GM19463 (cell line): ENCODE measurements around the gene ST8SIA1.
A peak's percentile ranks its signal among the peaks of the same experiment; 100 is the strongest.
"Not testable (repeated sequence)": the region's sequence is repeated elsewhere in the genome, so short reads cannot be mapped to it uniquely, and the experiment has no call there.

Source experiments
- ATAC-seq: cut with Tn5 transposase; IDR thresholded peaks from one replicate; pipeline ENCODE4 v1.9.1; 2021; ENCODE audit warnings: mild to moderate bottlenecking, moderate library complexity; ENCODE audit not compliant: unreplicated experiment

The ST8SIA1 gene

DNA sequence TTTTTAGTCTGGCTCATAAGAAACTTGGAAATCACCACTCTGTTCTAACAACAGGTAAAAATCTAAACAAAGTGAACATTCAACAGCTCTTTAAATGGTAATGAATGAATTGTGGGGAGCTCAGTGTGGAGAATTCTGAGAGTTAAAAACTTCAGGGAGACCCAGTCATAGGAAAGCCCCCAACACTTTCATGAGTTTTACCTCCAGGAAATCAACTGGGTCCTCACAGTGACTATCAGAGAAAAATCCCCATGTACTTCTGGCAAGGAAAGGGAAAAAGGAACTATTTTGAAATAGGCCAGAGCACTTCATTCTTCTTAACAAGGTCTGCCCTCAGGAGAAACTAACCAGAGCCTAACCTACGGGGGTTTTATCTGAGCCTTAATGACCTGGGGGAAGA lies 153.8 kb downstream of the ST8SIA1 start:
- peak; percentile 51 for ATAC-seq

GRCh38 chr12:22173177-22173576 lies 161.3 kb downstream of the ST8SIA1 start:
- no peak for ATAC-seq

DNA sequence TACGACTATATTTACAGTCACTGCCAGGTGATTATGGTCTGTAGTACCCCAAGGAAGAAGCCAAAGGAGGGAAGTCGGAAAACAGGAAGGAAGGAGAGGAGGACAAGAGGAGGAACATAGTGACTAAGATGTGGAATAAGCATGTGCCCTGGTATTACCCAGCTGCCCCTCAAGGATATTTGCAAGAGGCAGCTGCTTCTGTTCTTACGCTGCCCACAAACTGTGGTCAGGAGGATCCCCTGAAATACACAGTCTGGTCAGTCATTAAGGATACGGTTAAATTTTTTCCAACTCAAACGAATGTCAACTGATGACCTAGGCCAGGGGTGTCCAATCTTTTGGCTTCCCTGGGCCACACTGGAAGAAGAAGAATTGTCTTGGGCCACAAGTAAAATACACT lies 162.0 kb downstream of the ST8SIA1 start:
- no peak for ATAC-seq

DNA sequence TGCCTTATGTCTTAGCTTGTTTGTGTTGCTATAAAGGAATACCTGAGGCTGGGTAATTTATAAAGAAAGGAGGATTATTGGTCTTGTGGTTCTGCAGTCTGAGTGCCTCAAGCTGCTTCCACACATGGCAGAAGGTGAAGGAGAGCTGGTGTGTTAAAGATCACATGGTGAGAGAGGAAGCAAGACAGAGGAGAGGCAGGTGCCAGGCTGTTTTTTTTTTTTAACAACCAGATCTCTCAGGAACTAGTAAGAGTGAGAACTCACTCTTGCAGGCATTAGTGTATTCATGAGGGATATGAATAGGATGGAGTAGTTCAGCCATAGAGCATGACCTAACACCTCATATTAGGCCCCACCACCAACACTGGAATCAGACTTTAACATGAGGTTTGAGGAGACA lies 165.1 kb downstream of the ST8SIA1 start:
- ATAC-seq, result no peak

- no peak for ATAC-seq
Observed at GRCh38 chr12:22164139-22164538, 170.4 kb downstream of the ST8SIA1 start.

- ATAC-seq, result no peak
Observed at GRCh38 chr12:22163594-22163993, 170.9 kb downstream of the ST8SIA1 start.

DNA sequence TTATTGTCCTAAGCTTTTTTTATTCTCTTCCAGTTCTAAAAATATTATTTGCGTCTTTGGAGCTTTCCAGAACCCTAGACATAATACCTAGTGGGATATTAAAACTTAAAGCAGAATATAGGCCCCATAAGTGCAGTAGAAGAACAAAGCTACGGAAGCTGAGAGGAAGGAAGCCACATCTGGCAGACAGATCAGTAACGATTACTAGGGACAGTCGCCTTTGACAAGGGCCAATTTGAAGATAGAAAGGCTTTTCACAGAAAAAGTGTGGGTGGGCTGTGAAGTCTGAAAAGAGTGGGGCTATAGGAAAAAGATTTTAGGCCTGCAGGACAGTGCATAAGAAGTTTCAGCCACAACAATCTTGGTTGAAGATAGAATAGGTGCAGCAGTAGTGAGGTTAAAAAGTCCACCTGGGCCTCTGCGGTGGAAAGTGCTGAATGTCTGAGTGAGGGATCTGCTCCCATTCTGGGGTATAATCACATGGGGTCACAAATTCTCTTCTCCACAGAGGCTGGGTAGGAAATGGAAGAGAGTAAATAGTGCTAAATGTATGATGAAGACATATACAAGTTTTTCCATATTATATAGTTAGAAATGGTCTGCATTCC lies 174.0 kb downstream of the ST8SIA1 start:
- ATAC-seq, result no peak

GRCh38 chr12:22149286-22149685 lies 185.2 kb downstream of the ST8SIA1 start:
- ATAC-seq, result not testable (repeated sequence)

- peak; percentile 62 for ATAC-seq
Observed at GRCh38 chr12:22146686-22147085, 187.8 kb downstream of the ST8SIA1 start.
